Measurements from ENCODE around the gene IL16. TPM values are rescaled to one million over a fixed set of nuclear protein-coding genes. Genes with fewer than 3 reads are reported as not detected.

IL16 gene
- total RNA-seq, 1 experiment from 2014 or later = not detected

GRCh38 chr15:81191701-81192100 lies 5.0 kb upstream of the IL16 start:
- Mint-ChIP-seq H3K36me3 (ENCODE audit: insufficient read depth, unreplicated experiment) (no peaks in the 10 kb centered on the region), H3K4me1 (ENCODE audit: low read depth, unreplicated experiment) (no peaks in the 10 kb centered on the region), H3K27me3 (ENCODE audit: unreplicated experiment) (peaks cover 94% of the 10 kb centered on the region), H3K27ac (ENCODE audit: unreplicated experiment) (no peak overlapping the region), H3K4me3 (ENCODE audit: low read depth, unreplicated experiment) (no peak overlapping the region), H3K9me3 (ENCODE audit: low read depth, unreplicated experiment) (no peaks in the 10 kb centered on the region)
- CTCF ChIA-PET = interaction anchor here (1.4 kb wide), 1 partner anchor 85 kb away, joined by 3 read pairs; no protein-coding TSS in a partner anchor
- no TSS peak for BruUV-seq (replicated peaks)
- no peak for DNase-seq
- intact Hi-C loops (cut with micrococcal nuclease; ENCODE audit: unreplicated experiment) = no loop called here
- no peak for TF ChIP-seq CTCF (IDR thresholded peaks at IDR 0.05; ENCODE audit: unreplicated experiment)

GRCh38 chr15:81194723-81195122 lies 2.0 kb upstream of the IL16 start:
- CTCF ChIA-PET = no interaction called here
- H3K36me3 Mint-ChIP-seq (ENCODE audit: insufficient read depth, unreplicated experiment) = no peaks in the 10 kb centered on the region
- DNase-seq = no peak
- H3K27me3 Mint-ChIP-seq (ENCODE audit: unreplicated experiment) = peaks cover 85% of the 10 kb centered on the region
- H3K27ac Mint-ChIP-seq (ENCODE audit: unreplicated experiment) = no peak overlapping the region
- H3K9me3 Mint-ChIP-seq (ENCODE audit: low read depth, unreplicated experiment) = no peaks in the 10 kb centered on the region
- no peak for TF ChIP-seq CTCF (IDR thresholded peaks at IDR 0.05; ENCODE audit: unreplicated experiment)
- H3K4me1 Mint-ChIP-seq (ENCODE audit: low read depth, unreplicated experiment) = no peaks in the 10 kb centered on the region
- intact Hi-C loops (cut with micrococcal nuclease; ENCODE audit: unreplicated experiment) = no loop called here
- no peak overlapping the region for H3K4me3 Mint-ChIP-seq (ENCODE audit: low read depth, unreplicated experiment)
- no TSS peak for BruUV-seq (replicated peaks)

- no peaks in the 10 kb centered on the region for H3K9me3 Mint-ChIP-seq (ENCODE audit: low read depth, unreplicated experiment)
- CTCF ChIA-PET = no interaction called here
These were observed 1.3 kb upstream of the IL16 start for GRCh38 chr15:81195339-81195864.

DNA sequence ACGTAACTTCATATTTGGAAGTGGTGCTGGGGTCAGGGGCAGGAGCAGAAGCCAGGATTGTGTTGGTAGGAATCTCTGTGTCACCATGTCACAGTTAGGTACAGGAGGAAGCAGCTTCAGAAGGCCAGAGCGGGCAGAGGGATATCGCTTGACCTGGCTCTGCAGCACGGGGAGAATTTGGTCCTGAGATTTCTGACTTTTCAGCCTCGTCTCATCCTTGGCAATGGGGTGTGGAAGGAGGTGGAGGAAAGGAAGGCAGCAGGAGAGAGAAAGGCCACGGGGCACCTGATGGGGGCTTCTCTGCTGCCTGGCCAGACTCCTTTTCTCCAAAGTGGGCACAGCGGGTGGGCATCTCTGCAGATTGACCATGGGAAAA lies 564 bp downstream of the IL16 start:
- Mint-ChIP-seq H3K4me1 (ENCODE audit: low read depth, unreplicated experiment) (no peaks in the 10 kb centered on the region), H3K4me3 (ENCODE audit: low read depth, unreplicated experiment) (no peak overlapping the region), H3K9me3 (ENCODE audit: low read depth, unreplicated experiment) (no peaks in the 10 kb centered on the region), H3K27me3 (ENCODE audit: unreplicated experiment) (peaks cover 62% of the 10 kb centered on the region), H3K27ac (ENCODE audit: unreplicated experiment) (no peak overlapping the region), H3K36me3 (ENCODE audit: insufficient read depth, unreplicated experiment) (no peaks in the 10 kb centered on the region)
- intact Hi-C loops (cut with micrococcal nuclease; ENCODE audit: unreplicated experiment) = no loop called here
- no peak for DNase-seq
- CTCF ChIA-PET = no interaction called here
- no TSS peak for BruUV-seq (replicated peaks)
- TF ChIP-seq CTCF (IDR thresholded peaks at IDR 0.05; ENCODE audit: unreplicated experiment) = no peak

More at GRCh38 chr15:81195339-81195864, 1.3 kb upstream of the IL16 start:
- no peak for DNase-seq
- intact Hi-C loops (cut with micrococcal nuclease; ENCODE audit: unreplicated experiment) = no loop called here
- Mint-ChIP-seq H3K27me3 (ENCODE audit: unreplicated experiment) (peaks cover 80% of the 10 kb centered on the region), H3K27ac (ENCODE audit: unreplicated experiment) (no peak overlapping the region), H3K36me3 (ENCODE audit: insufficient read depth, unreplicated experiment) (no peaks in the 10 kb centered on the region), H3K4me1 (ENCODE audit: low read depth, unreplicated experiment) (no peaks in the 10 kb centered on the region), H3K4me3 (ENCODE audit: low read depth, unreplicated experiment) (no peak overlapping the region)
- BruUV-seq (replicated peaks) = no TSS peak
- no peak for TF ChIP-seq CTCF (IDR thresholded peaks at IDR 0.05; ENCODE audit: unreplicated experiment)
